Gastrocnemius medialis (tissue), 4 donors: ENCODE measurements around the gene HIP1. TPM values are rescaled to one million over a fixed set of nuclear protein-coding genes. Genes with fewer than 3 reads are reported as not detected.

Experiments
- ATAC-seq, 2 donors: fragments of 150-250 bp; one replicate each; pipeline ENCODE4 v1.9.1; 2016
- DNase-seq, 2 donors: peaks; one replicate each; pipeline ENCODE4 v3.0.0-alpha.2; 2019
- H3K27ac ChIP-seq, 4 donors: fragments of 200-600 bp; sonication (generic); 1 replicate in 1 of 4; 2 replicates in 3 of 4; pipeline ENCODE4 v1.5.1; 2016 to 2018; ENCODE audit warnings: mild to moderate bottlenecking in 2 of 4, moderate library complexity in 1 of 4
- H3K27me3 ChIP-seq, 3 donors: fragments of 200-600 bp; sonication (generic) in 2 of 3; 1 replicate in 1 of 3; 2 replicates in 2 of 3; pipeline versions ENCODE4 v1.5.1 to v1.6.0; 2016 to 2019; ENCODE audit warnings: mild to moderate bottlenecking in 1 of 3, moderate library complexity in 1 of 3
- H3K36me3 ChIP-seq, 2 donors: fragments of 200-600 bp; sonication (generic) in 1 of 2; one replicate each; pipeline ENCODE4 v1.5.1; 2017 to 2018
- H3K4me1 ChIP-seq, 2 donors: fragments of 200-600 bp; sonication (generic) in 1 of 2; one replicate each; pipeline ENCODE4 v1.5.1; 2016 to 2017; ENCODE audit warnings: mild to moderate bottlenecking in 2 of 2
- H3K4me3 ChIP-seq, 4 donors: fragments of 200-600 bp; sonication (generic) in 3 of 4; 1 replicate in 1 of 4; 2 replicates in 3 of 4; pipeline ENCODE4 v1.5.1; 2016 to 2019; ENCODE audit warnings: mild to moderate bottlenecking in 2 of 4
- H3K9me3 ChIP-seq, 3 donors: fragments of 200-600 bp; sonication (generic) in 2 of 3; 1 replicate in 1 of 3; 2 replicates in 2 of 3; pipeline ENCODE4 v1.5.1; 2016 to 2019
- POLR2A ChIP-seq, 2 donors: fragments of 450-650 bp; IDR thresholded peaks; one replicate each; pipeline ENCODE4 v1.6.1; 2017; ENCODE audit warnings: antibody characterized with exemption in 2 of 2, mild to moderate bottlenecking in 2 of 2, moderate library complexity in 2 of 2
- in situ Hi-C, 4 donors: fragments of 200-750 bp; cut with MboI; loops; one replicate each; pipeline versions ENCODE4 v1.15.0 to v1.8.0; 2017; ENCODE audit warnings: low sequenced_read_pairs in 4 of 4
- intact Hi-C: fragments of 100-400 bp; cut with DNase I; formaldehyde crosslinking; loops from one replicate; pipeline ENCODE4 v1.15.1; 2023; ENCODE audit warnings: low total_unique reads
- total RNA-seq, 4 donors: library from RNA; depleted of rRNA; stranded (reverse); fragments of >200 nt; gene quantifications; one replicate each; pipeline versions ENCODE4 v1.1.0 to v1.2.3, GENCODE V29; 2016
- TF ChIP-seq, protein P1 (sequence below), 5 experiments: fragments of 450-650 bp in 3 of 5; fragments of 200-600 bp in 2 of 5; sonication (generic) in 2 of 5; IDR thresholded peaks in 4 of 5; conservative IDR thresholded peaks in 1 of 5; 1 replicate in 4 of 5; 2 replicates in 1 of 5; pipeline ENCODE4 v1.5.1; 2016 to 2019; ENCODE audit warnings: antibody characterized with exemption in 5 of 5, mild to moderate bottlenecking in 3 of 5, moderate library complexity in 3 of 5

HIP1 gene
- total RNA-seq, 4 donors from 2014 or later = 5.8 to 11.1 (median 7.9) TPM

DNA sequence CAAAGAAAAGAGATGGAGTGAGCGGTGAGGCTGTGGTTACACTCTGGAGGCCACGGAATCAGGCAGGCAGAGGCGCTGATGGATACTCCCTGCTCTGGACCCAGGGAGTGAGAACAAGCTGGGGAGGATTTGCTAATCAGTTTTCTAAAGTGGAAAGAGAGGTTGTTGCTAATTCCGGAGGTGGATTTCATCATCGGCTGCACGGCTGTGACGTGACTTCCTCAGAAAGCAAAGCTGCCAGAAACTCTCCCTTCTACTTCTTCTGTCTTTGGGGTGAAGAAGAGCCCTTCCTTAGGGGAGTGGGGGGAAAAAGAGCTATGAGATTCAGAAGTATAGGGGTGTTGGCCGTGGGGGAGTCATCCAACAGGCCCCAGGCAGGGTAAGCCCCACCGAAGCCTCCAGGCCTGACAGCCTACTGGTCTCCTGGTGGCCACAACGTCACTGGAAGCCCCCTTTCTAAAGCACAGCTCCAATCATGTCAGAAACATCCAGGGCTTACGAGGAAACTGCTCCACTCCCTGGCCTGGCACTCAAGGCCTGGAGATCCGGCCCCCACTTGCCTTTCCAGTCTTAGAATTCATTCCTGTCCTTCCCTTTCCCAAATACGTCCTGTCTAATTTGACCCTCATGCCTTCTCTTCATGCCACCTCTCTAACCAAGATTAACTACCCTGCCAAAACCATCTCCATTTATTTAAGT is 114.5 kb downstream of the HIP1 start:
- in situ Hi-C loops (no loop called here), intact Hi-C loops (no loop called here)
- Histone ChIP-seq H3K4me3 (no peak overlapping the region), H3K27me3 (no peaks in the 10 kb centered on the region), H3K36me3 (no peaks in the 10 kb centered on the region), H3K27ac (peak overlapping the region in 3 of 4 donors; percentile 21 to 37 (median 22)), H3K4me1 (no peaks in the 10 kb centered on the region), H3K9me3 (no peaks in the 10 kb centered on the region)
- ATAC-seq (no peak), DNase-seq (peak; percentile 12 to 36)
- TF ChIP-seq POLR2A (IDR thresholded peaks at IDR 0.05) = no peak
- TF ChIP-seq, protein P1, sequence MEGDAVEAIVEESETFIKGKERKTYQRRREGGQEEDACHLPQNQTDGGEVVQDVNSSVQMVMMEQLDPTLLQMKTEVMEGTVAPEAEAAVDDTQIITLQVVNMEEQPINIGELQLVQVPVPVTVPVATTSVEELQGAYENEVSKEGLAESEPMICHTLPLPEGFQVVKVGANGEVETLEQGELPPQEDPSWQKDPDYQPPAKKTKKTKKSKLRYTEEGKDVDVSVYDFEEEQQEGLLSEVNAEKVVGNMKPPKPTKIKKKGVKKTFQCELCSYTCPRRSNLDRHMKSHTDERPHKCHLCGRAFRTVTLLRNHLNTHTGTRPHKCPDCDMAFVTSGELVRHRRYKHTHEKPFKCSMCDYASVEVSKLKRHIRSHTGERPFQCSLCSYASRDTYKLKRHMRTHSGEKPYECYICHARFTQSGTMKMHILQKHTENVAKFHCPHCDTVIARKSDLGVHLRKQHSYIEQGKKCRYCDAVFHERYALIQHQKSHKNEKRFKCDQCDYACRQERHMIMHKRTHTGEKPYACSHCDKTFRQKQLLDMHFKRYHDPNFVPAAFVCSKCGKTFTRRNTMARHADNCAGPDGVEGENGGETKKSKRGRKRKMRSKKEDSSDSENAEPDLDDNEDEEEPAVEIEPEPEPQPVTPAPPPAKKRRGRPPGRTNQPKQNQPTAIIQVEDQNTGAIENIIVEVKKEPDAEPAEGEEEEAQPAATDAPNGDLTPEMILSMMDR (IDR thresholded peaks at IDR 0.05 in 4 of 5, conservative IDR thresholded peaks at IDR 0.05 in 1 of 5) = no peak

GRCh38 chr7:75623390-75624133 is 115.2 kb downstream of the HIP1 start:
- in situ Hi-C loops (no loop called here), intact Hi-C loops (no loop called here)
- TF ChIP-seq, protein P1 (IDR thresholded peaks at IDR 0.05 in 4 of 5, conservative IDR thresholded peaks at IDR 0.05 in 1 of 5) = no peak
- TF ChIP-seq POLR2A (IDR thresholded peaks at IDR 0.05) = no peak
- no peaks in the 10 kb centered on the region for H3K27me3 ChIP-seq
- DNase-seq (no peak), ATAC-seq (no peak)
- no peak overlapping the region for H3K27ac ChIP-seq
- no peaks in the 10 kb centered on the region for H3K4me1 ChIP-seq
- no peak overlapping the region for H3K4me3 ChIP-seq
- no peaks in the 10 kb centered on the region for H3K36me3 ChIP-seq
- H3K9me3 ChIP-seq = no peaks in the 10 kb centered on the region

- Histone ChIP-seq H3K4me3 (no peak overlapping the region), H3K4me1 (no peaks in the 10 kb centered on the region), H3K27me3 (no peaks in the 10 kb centered on the region), H3K27ac (no peak overlapping the region), H3K9me3 (no peaks in the 10 kb centered on the region), H3K36me3 (no peaks in the 10 kb centered on the region)
- in situ Hi-C loops = no loop called here
- ATAC-seq = no peak
- intact Hi-C loops = no loop called here
- TF ChIP-seq, protein P1 (IDR thresholded peaks at IDR 0.05 in 4 of 5, conservative IDR thresholded peaks at IDR 0.05 in 1 of 5) = no peak
- no peak for TF ChIP-seq POLR2A (IDR thresholded peaks at IDR 0.05)
- DNase-seq = peak in 1 of 2 donors; percentile 21
These were observed 117.6 kb downstream of the HIP1 start for GRCh38 chr7:75621124-75621523.

DNA sequence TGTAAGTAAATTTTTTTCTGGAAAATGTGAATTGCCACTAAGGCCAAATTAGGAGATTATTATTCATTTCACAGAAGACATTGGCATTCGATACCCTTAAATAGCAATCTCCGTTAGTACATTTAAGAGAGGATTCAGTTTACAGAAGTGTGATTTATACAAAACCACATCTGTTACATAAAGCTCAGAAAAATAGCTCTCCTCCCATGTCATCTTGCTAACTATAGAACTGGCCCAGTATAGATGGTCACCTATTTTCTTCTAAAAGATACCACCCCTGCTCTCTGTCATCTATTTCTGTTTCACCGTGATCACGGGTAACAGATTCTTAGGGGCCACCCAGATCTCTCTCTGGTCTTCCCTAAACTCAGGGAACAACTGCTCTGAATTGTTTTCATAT is 119.1 kb downstream of the HIP1 start:
- no peak for DNase-seq
- intact Hi-C loops (no loop called here), in situ Hi-C loops (no loop called here)
- Histone ChIP-seq H3K27ac (no peak overlapping the region), H3K4me3 (no peak overlapping the region), H3K9me3 (no peaks in the 10 kb centered on the region), H3K4me1 (no peaks in the 10 kb centered on the region), H3K27me3 (no peaks in the 10 kb centered on the region), H3K36me3 (no peaks in the 10 kb centered on the region)
- TF ChIP-seq, protein P1 (IDR thresholded peaks at IDR 0.05 in 4 of 5, conservative IDR thresholded peaks at IDR 0.05 in 1 of 5) = no peak
- TF ChIP-seq POLR2A (IDR thresholded peaks at IDR 0.05) = no peak
- ATAC-seq = no peak
